Measurements from ENCODE around the gene RPSA. TPM values are rescaled to one million over a fixed set of nuclear protein-coding genes. Genes with fewer than 3 reads are reported as not detected.

Gene RPSA
- total RNA-seq, 1 donor from 2014 or later = 716 TPM

DNA sequence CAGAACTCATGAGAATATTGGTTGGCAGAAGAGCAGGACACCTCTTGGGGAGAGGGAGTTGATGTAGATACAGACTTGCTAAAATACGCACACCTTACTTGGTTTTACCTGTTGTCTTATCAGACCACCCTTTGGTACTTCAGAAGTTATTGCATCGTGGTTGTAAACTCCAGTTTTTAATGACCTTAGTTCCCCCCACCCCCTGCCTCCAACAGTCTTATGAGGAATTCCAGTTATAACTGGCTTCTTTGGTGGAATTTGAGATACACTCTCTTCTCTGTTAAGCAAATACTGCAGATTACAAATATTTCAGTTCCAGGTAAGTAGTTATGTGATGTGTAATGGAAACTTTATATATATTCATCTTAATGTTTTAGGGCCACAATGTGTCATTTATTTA is 18.4 kb upstream of the RPSA start:
- DNase-seq = no peak
- H3K4me1 Mint-ChIP-seq (ENCODE audit: low read depth, unreplicated experiment) = peaks cover 7% of the 10 kb centered on the region
- no peaks in the 10 kb centered on the region for H3K36me3 Mint-ChIP-seq (ENCODE audit: unreplicated experiment)
- no peak overlapping the region for H3K27ac Mint-ChIP-seq (ENCODE audit: unreplicated experiment)
- TF ChIP-seq, protein P1, sequence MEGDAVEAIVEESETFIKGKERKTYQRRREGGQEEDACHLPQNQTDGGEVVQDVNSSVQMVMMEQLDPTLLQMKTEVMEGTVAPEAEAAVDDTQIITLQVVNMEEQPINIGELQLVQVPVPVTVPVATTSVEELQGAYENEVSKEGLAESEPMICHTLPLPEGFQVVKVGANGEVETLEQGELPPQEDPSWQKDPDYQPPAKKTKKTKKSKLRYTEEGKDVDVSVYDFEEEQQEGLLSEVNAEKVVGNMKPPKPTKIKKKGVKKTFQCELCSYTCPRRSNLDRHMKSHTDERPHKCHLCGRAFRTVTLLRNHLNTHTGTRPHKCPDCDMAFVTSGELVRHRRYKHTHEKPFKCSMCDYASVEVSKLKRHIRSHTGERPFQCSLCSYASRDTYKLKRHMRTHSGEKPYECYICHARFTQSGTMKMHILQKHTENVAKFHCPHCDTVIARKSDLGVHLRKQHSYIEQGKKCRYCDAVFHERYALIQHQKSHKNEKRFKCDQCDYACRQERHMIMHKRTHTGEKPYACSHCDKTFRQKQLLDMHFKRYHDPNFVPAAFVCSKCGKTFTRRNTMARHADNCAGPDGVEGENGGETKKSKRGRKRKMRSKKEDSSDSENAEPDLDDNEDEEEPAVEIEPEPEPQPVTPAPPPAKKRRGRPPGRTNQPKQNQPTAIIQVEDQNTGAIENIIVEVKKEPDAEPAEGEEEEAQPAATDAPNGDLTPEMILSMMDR (IDR thresholded peaks at IDR 0.05; ENCODE audit: partially characterized antibody, unreplicated experiment) = no peak
- H3K4me3 Mint-ChIP-seq (ENCODE audit: unreplicated experiment) = no peak overlapping the region
- H3K27me3 Mint-ChIP-seq (ENCODE audit: unreplicated experiment) = peaks cover 4% of the 10 kb centered on the region
- H3K9me3 Mint-ChIP-seq (ENCODE audit: unreplicated experiment) = peaks cover 1% of the 10 kb centered on the region

DNA sequence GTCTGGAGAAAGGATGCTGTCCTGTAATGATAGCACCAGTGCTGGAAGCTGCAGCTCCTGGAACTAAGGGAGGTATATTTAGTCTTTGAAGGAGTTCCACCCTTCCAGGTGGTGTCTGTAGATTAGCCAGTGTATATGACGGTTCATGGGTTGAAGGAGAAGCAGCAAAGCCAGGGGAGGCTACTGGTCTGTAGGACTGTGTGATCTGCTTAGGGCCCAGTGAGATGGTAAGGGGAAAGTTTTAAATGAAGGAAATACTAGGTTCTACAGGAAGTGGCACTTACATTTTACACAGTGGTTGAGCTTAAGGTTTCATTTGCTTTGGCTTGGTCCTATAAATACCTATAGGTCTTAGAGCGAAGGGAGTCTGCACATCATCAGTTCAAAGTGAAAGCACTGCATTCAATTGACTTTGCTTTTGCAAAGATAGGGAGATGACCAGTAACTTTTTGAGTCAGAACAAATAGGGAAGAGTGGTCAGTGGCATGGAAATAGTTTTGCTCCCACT is 17.7 kb upstream of the RPSA start:
- TF ChIP-seq, protein P1 (IDR thresholded peaks at IDR 0.05; ENCODE audit: partially characterized antibody, unreplicated experiment) = no peak
- no peaks in the 10 kb centered on the region for H3K9me3 Mint-ChIP-seq (ENCODE audit: unreplicated experiment)
- no peak for DNase-seq
- no peak overlapping the region for H3K27ac Mint-ChIP-seq (ENCODE audit: unreplicated experiment)
- peaks cover 2% of the 10 kb centered on the region for H3K27me3 Mint-ChIP-seq (ENCODE audit: unreplicated experiment)
- no peaks in the 10 kb centered on the region for H3K36me3 Mint-ChIP-seq (ENCODE audit: unreplicated experiment)
- H3K4me3 Mint-ChIP-seq (ENCODE audit: unreplicated experiment) = no peak overlapping the region
- peaks cover 7% of the 10 kb centered on the region for H3K4me1 Mint-ChIP-seq (ENCODE audit: low read depth, unreplicated experiment)

DNA sequence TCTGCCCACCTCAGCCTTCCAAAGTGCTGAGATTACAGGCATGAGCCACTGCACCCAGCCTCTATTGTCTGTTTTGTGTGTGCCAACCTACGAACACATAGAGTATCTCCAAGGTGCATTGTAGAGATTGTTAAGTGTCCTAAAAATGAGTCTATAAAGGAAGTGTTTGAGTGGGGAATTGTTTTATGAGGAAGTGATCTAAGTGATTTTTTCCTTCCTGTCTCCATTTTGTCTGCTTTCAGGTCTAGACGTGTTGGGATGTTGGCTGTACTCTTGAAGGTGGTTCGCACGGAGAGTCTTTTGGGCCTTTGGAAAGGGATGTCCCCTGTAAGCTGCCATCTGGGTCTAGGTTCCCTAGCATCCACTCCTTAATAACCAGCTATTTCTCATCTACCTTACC is 16.3 kb upstream of the RPSA start:
- no peak overlapping the region for H3K4me3 Mint-ChIP-seq (ENCODE audit: unreplicated experiment)
- H3K36me3 Mint-ChIP-seq (ENCODE audit: unreplicated experiment) = no peaks in the 10 kb centered on the region
- H3K9me3 Mint-ChIP-seq (ENCODE audit: unreplicated experiment) = no peaks in the 10 kb centered on the region
- no peak overlapping the region for H3K27ac Mint-ChIP-seq (ENCODE audit: unreplicated experiment)
- peaks cover 2% of the 10 kb centered on the region for H3K27me3 Mint-ChIP-seq (ENCODE audit: unreplicated experiment)
- H3K4me1 Mint-ChIP-seq (ENCODE audit: low read depth, unreplicated experiment) = peaks cover 5% of the 10 kb centered on the region
- DNase-seq = no peak
- TF ChIP-seq, protein P1 (IDR thresholded peaks at IDR 0.05; ENCODE audit: partially characterized antibody, unreplicated experiment) = no peak

DNA sequence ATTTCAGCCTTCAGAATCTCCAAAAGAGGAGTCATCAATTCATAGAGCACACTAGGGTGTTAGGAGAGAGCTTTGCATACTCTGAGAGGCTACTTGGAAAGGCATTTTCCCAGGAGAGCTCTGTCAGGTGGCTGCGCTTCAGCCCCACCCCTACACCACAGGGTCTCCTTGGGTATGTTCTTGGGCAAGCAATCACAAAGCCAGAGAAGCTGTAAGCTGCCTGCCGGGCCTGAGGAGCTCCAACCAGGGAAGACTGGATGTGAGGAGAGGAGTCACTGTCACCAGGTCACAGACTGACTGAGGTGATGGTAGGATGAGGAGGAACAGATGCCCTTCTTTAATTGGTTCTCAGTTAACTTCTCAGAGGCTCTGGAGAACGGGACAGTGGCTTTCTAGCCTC is 9.8 kb upstream of the RPSA start:
- H3K27me3 Mint-ChIP-seq (ENCODE audit: unreplicated experiment) = no peaks in the 10 kb centered on the region
- H3K4me3 Mint-ChIP-seq (ENCODE audit: unreplicated experiment) = no peak overlapping the region
- H3K9me3 Mint-ChIP-seq (ENCODE audit: unreplicated experiment) = peaks cover 2% of the 10 kb centered on the region
- DNase-seq = no peak
- H3K27ac Mint-ChIP-seq (ENCODE audit: unreplicated experiment) = no peak overlapping the region
- no peaks in the 10 kb centered on the region for H3K4me1 Mint-ChIP-seq (ENCODE audit: low read depth, unreplicated experiment)
- TF ChIP-seq, protein P1 (IDR thresholded peaks at IDR 0.05; ENCODE audit: partially characterized antibody, unreplicated experiment) = no peak
- no peaks in the 10 kb centered on the region for H3K36me3 Mint-ChIP-seq (ENCODE audit: unreplicated experiment)

DNA sequence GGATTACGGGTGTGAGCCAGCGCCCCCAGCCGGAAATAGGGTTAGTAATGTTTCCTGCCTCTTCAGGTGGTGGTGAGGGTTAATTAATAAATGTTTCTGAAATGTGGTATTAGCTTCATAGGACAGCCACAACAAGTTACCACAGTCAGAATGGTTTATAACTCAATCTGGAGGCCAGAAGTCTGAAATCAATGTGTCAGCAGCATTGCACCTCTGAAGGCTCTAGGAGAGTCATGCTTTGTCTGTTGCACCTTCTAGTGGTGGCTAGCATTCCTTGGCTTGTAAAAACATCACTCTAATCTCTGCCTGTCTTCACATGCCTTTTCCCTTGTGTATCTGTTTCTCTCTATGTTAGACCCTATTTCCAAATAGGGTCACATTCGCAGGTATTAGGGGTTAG is 7.8 kb upstream of the RPSA start:
- TF ChIP-seq, protein P1 (IDR thresholded peaks at IDR 0.05; ENCODE audit: partially characterized antibody, unreplicated experiment) = no peak
- Mint-ChIP-seq H3K27me3 (ENCODE audit: unreplicated experiment) (no peaks in the 10 kb centered on the region), H3K4me3 (ENCODE audit: unreplicated experiment) (no peak overlapping the region), H3K9me3 (ENCODE audit: unreplicated experiment) (peaks cover 2% of the 10 kb centered on the region), H3K36me3 (ENCODE audit: unreplicated experiment) (no peaks in the 10 kb centered on the region), H3K4me1 (ENCODE audit: low read depth, unreplicated experiment) (no peaks in the 10 kb centered on the region), H3K27ac (ENCODE audit: unreplicated experiment) (no peak overlapping the region)
- DNase-seq = no peak
